ENCODE data around the gene S100A16.
A peak's percentile ranks its signal among the peaks of the same experiment; 100 is the strongest.

Gene S100A16

DNA sequence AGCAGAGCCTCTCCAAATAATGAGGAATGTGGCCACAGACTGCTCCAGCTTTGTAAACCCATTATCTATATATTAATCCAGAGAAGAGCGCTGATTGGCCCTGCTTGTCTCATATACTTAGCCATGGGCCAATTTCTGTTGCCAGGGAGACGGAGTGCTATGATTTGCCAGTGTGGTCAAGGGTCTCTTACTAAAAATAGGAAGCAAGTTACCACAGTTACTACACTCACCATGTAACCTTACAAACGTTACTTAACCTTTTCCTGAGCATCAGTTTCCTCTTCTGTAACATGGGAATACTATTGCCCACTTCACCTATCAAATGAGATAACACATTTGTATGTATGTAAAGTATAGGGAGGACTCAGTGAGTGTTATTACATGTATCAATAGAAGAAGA lies 39.6 kb downstream of the S100A16 start:
- H2AFZ ChIP-seq (ENCODE audit: low read length): no peak overlapping the region
- no peak overlapping the region for H3K9ac ChIP-seq (ENCODE audit: low read depth, low read length, poor library complexity, severe bottlenecking)
- no peak for TF ChIP-seq EZH2phosphoT487 (IDR thresholded peaks at IDR 0.05; ENCODE audit: borderline replicate concordance)
- TF ChIP-seq, protein P1, sequence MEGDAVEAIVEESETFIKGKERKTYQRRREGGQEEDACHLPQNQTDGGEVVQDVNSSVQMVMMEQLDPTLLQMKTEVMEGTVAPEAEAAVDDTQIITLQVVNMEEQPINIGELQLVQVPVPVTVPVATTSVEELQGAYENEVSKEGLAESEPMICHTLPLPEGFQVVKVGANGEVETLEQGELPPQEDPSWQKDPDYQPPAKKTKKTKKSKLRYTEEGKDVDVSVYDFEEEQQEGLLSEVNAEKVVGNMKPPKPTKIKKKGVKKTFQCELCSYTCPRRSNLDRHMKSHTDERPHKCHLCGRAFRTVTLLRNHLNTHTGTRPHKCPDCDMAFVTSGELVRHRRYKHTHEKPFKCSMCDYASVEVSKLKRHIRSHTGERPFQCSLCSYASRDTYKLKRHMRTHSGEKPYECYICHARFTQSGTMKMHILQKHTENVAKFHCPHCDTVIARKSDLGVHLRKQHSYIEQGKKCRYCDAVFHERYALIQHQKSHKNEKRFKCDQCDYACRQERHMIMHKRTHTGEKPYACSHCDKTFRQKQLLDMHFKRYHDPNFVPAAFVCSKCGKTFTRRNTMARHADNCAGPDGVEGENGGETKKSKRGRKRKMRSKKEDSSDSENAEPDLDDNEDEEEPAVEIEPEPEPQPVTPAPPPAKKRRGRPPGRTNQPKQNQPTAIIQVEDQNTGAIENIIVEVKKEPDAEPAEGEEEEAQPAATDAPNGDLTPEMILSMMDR (conservative IDR thresholded peaks at IDR 0.05; ENCODE audit: low read length): no peak
- no peak overlapping the region for H3K4me2 ChIP-seq (ENCODE audit: low read depth, low read length, poor library complexity, severe bottlenecking)
- no peaks in the 10 kb centered on the region for H3K9me3 ChIP-seq (ENCODE audit: insufficient read depth, low read depth, low read length)
- no peaks in the 10 kb centered on the region for H3K9me2 ChIP-seq (replicated peaks; ENCODE audit: low read depth, low read length)
- peaks cover 14% of the 10 kb centered on the region for H3K4me1 ChIP-seq (ENCODE audit: insufficient read depth, low read length, poor library complexity, severe bottlenecking)
- H3F3A ChIP-seq (ENCODE audit: low read depth): no peaks in the 10 kb centered on the region
- H3K36me3 ChIP-seq (ENCODE audit: insufficient read depth, low read length): no peaks in the 10 kb centered on the region
- no peaks in the 10 kb centered on the region for H3K27me3 ChIP-seq (ENCODE audit: insufficient read depth, low read length, poor library complexity, severe bottlenecking)
- H3K79me2 ChIP-seq (ENCODE audit: insufficient read depth, low read length): no peaks in the 10 kb centered on the region
- H4K20me1 ChIP-seq (ENCODE audit: insufficient read depth, low read length, poor library complexity, severe bottlenecking): no peaks in the 10 kb centered on the region
- H3K4me3 ChIP-seq (ENCODE audit: low read length, poor library complexity, severe bottlenecking): no peak overlapping the region

- Histone ChIP-seq H3K9me2 (replicated peaks; ENCODE audit: low read depth, low read length) (no peaks in the 10 kb centered on the region), H3K27me3 (ENCODE audit: insufficient read depth, low read length, poor library complexity, severe bottlenecking) (no peaks in the 10 kb centered on the region), H2AFZ (ENCODE audit: low read length) (peak overlapping the region; percentile 35; the same call in 1 of the 2 replicates), H3K4me3 (ENCODE audit: low read length, poor library complexity, severe bottlenecking) (no peak overlapping the region), H3K36me3 (ENCODE audit: insufficient read depth, low read length) (no peaks in the 10 kb centered on the region), H4K20me1 (ENCODE audit: insufficient read depth, low read length, poor library complexity, severe bottlenecking) (no peaks in the 10 kb centered on the region), H3K79me2 (ENCODE audit: insufficient read depth, low read length) (no peaks in the 10 kb centered on the region), H3K4me2 (ENCODE audit: low read depth, low read length, poor library complexity, severe bottlenecking) (peak overlapping the region; percentile 29), H3K9me3 (ENCODE audit: insufficient read depth, low read depth, low read length) (no peaks in the 10 kb centered on the region), H3F3A (ENCODE audit: low read depth) (no peaks in the 10 kb centered on the region), H3K9ac (ENCODE audit: low read depth, low read length, poor library complexity, severe bottlenecking) (no peak overlapping the region), H3K4me1 (ENCODE audit: insufficient read depth, low read length, poor library complexity, severe bottlenecking) (peaks cover 21% of the 10 kb centered on the region)
- TF ChIP-seq, protein P1 (conservative IDR thresholded peaks at IDR 0.05; ENCODE audit: low read length): peak; percentile 94
- TF ChIP-seq EZH2phosphoT487 (IDR thresholded peaks at IDR 0.05; ENCODE audit: borderline replicate concordance): no peak
Measured at GRCh38 chr1:153572569-153573015, 40.3 kb downstream of the S100A16 start.

DNA sequence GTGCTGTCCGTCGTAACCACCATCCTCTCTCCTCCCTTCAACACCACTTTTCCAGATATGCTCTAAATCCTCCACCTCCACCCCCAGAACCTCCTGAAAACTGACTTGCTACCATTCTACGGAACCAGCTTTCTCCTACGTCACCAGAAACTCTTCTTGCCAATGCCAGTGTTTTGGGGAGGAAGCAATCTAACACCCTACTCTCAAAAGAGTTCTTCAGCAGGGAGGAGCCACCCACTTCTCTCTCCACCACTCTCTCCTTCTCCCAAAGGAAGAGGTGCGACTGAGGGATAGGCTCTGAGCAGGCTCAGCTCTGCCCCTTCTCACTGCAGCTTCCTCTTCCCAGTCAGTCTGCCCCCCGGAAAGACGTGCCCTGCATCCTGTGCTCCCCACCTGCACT lies 41.2 kb downstream of the S100A16 start:
- no peak for TF ChIP-seq EZH2phosphoT487 (IDR thresholded peaks at IDR 0.05; ENCODE audit: borderline replicate concordance)
- TF ChIP-seq, protein P1 (conservative IDR thresholded peaks at IDR 0.05; ENCODE audit: low read length): no peak
- no peak overlapping the region for H3K9ac ChIP-seq (ENCODE audit: low read depth, low read length, poor library complexity, severe bottlenecking)
- H3K4me1 ChIP-seq (ENCODE audit: insufficient read depth, low read length, poor library complexity, severe bottlenecking): peaks cover 28% of the 10 kb centered on the region
- no peaks in the 10 kb centered on the region for H3K79me2 ChIP-seq (ENCODE audit: insufficient read depth, low read length)
- H3K9me2 ChIP-seq (replicated peaks; ENCODE audit: low read depth, low read length): no peaks in the 10 kb centered on the region
- no peaks in the 10 kb centered on the region for H3K9me3 ChIP-seq (ENCODE audit: insufficient read depth, low read depth, low read length)
- no peak overlapping the region for H2AFZ ChIP-seq (ENCODE audit: low read length)
- no peak overlapping the region for H3K4me3 ChIP-seq (ENCODE audit: low read length, poor library complexity, severe bottlenecking)
- H4K20me1 ChIP-seq (ENCODE audit: insufficient read depth, low read length, poor library complexity, severe bottlenecking): no peaks in the 10 kb centered on the region
- H3K27me3 ChIP-seq (ENCODE audit: insufficient read depth, low read length, poor library complexity, severe bottlenecking): no peaks in the 10 kb centered on the region
- H3K36me3 ChIP-seq (ENCODE audit: insufficient read depth, low read length): no peaks in the 10 kb centered on the region
- no peak overlapping the region for H3K4me2 ChIP-seq (ENCODE audit: low read depth, low read length, poor library complexity, severe bottlenecking)
- no peaks in the 10 kb centered on the region for H3F3A ChIP-seq (ENCODE audit: low read depth)
